Prostate gland (tissue), 2 donors: ENCODE measurements around the gene MLYCD.

ENCODE experiments used
- POLR2A ChIP-seq: fragments of 450-650 bp; IDR thresholded peaks from one replicate; pipeline ENCODE4 v1.6.1; 2016; ENCODE audit warnings: antibody characterized with exemption, mild to moderate bottlenecking
- TF ChIP-seq, protein P1 (sequence below), 4 experiments: fragments of 200-600 bp in 2 of 4; fragments of 450-650 bp in 2 of 4; sonication (generic) in 2 of 4; IDR thresholded peaks; 1 replicate in 3 of 4; 2 replicates in 1 of 4; pipeline ENCODE4 v1.5.1; 2016 to 2019; ENCODE audit warnings: antibody characterized with exemption in 4 of 4, mild to moderate bottlenecking in 2 of 4, moderate library complexity in 2 of 4

DNA sequence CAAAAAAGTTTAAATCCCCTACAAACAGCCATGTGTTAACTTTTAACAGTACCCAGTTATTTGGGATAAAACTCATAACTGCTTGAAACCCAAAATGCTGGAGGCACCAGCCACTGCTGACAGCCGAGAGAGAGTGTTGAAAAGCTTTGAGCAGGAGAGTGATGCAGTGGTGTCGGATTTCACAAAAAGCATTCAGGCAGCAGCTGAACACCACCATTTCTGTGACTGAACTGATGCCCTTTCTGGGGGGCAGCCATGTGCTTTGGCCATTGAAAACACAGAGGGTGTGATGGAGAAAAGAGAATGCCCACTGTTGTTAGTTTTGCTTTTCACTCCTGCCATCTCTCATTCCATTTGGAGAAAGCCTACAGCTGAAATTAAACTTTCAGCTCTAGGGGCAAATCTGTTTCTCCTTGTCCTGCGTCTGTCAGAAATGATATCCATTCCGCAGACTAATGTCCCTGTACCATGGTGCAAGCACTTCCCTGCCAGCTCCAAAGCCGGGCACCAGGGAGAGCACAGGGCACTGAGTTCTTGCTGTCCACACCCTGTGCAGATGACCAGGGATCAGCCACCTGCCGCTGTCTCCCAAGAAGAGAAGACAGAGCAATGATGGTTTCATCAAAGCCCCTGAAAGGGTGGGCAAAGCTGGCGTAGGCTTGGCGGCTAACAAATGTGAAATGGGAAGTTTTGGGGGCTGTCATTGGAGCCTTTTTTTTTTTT, 16.6 kb upstream of the MLYCD start:
- TF ChIP-seq POLR2A, result no peak
- TF ChIP-seq, protein P1, sequence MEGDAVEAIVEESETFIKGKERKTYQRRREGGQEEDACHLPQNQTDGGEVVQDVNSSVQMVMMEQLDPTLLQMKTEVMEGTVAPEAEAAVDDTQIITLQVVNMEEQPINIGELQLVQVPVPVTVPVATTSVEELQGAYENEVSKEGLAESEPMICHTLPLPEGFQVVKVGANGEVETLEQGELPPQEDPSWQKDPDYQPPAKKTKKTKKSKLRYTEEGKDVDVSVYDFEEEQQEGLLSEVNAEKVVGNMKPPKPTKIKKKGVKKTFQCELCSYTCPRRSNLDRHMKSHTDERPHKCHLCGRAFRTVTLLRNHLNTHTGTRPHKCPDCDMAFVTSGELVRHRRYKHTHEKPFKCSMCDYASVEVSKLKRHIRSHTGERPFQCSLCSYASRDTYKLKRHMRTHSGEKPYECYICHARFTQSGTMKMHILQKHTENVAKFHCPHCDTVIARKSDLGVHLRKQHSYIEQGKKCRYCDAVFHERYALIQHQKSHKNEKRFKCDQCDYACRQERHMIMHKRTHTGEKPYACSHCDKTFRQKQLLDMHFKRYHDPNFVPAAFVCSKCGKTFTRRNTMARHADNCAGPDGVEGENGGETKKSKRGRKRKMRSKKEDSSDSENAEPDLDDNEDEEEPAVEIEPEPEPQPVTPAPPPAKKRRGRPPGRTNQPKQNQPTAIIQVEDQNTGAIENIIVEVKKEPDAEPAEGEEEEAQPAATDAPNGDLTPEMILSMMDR (IDR thresholded peaks at IDR 0.05), result no peak
